ENCODE data around the gene DAB1. TPM values are rescaled to one million over a fixed set of nuclear protein-coding genes. Genes with fewer than 3 reads are reported as not detected.

DAB1 gene
- total and polyA plus RNA-seq, 2 of the 8 experiments (the other 6 are each of a cell fraction or from before 2014, with no cell fraction given): 4.4 to 11.8 TPM

- no peak overlapping the region for H2AK5ac ChIP-seq (ENCODE audit: low read depth, low read length)
- no peak for TF ChIP-seq RNF2 (IDR thresholded peaks at IDR 0.05; ENCODE audit: borderline replicate concordance, low read depth, low read length, missing control alignments, poor library complexity, severe bottlenecking)
- TF ChIP-seq CBX8 (IDR thresholded peaks at IDR 0.05; ENCODE audit: borderline replicate concordance, low read depth, low read length): no peak
- no peak for TF ChIP-seq RFX5 (IDR thresholded peaks at IDR 0.05; ENCODE audit: borderline replicate concordance, low read depth, low read length)
- no peak for TF ChIP-seq SUZ12 (IDR thresholded peaks at IDR 0.05; ENCODE audit: low read length)
- TF ChIP-seq USF2 (IDR thresholded peaks at IDR 0.05; ENCODE audit: low read length): no peak
- TF ChIP-seq SIN3A (conservative IDR thresholded peaks at IDR 0.05 in 1 of 2, IDR thresholded peaks at IDR 0.05 in 1 of 2; ENCODE audit: low read depth in 1 of 2, low read length in 2 of 2): no peak
- no peak for TF ChIP-seq GABPA (IDR thresholded peaks at IDR 0.05; ENCODE audit: borderline replicate concordance, insufficient read depth, low read length)
- no peak for TF ChIP-seq BCL11A (IDR thresholded peaks at IDR 0.05; ENCODE audit: low read depth in 2 of 2, low read length in 2 of 2)
These were observed 104.1 kb downstream of the DAB1 start for GRCh38 chr1:57319791-57320190.

More at GRCh38 chr1:57319791-57320190, 104.1 kb downstream of the DAB1 start:
- Histone ChIP-seq H3K23ac (ENCODE audit: insufficient read length) (no peak overlapping the region), H4K5ac (ENCODE audit: insufficient read length, low read depth, low read length) (no peak overlapping the region), H3K79me2 (ENCODE audit: control insufficient read depth in 1 of 2, insufficient read depth in 2 of 2, low read length in 2 of 2) (no peaks in the 10 kb centered on the region), H2BK5ac (ENCODE audit: low read depth, low read length) (no peak overlapping the region), H3K79me1 (ENCODE audit: low read depth, low read length) (peaks cover 3% of the 10 kb centered on the region; the same call in 1 of the 2 replicates), H3K4ac (replicated peaks; ENCODE audit: insufficient read length, low read depth, low read length) (no peak overlapping the region), H2BK12ac (ENCODE audit: low read depth, low read length) (no peak overlapping the region), H4K20me1 (replicated peaks in 1 of 2; ENCODE audit: control insufficient read depth in 1 of 2, insufficient read depth in 2 of 2, low read length in 2 of 2) (no peaks in the 10 kb centered on the region), H3K9ac (replicated peaks in 1 of 4; ENCODE audit: extremely low read depth in 1 of 4, low read depth in 3 of 4, low read length in 3 of 4) (no peak overlapping the region), H3K18ac (ENCODE audit: extremely low read depth, low read length) (no peak overlapping the region), H4K8ac (ENCODE audit: extremely low read depth, insufficient read depth, low read length) (no peak overlapping the region), H2BK15ac (ENCODE audit: low read length) (no peak overlapping the region), H3K56ac (replicated peaks; ENCODE audit: insufficient read length, low read depth, low read length) (no peak overlapping the region), H3K4me2 (ENCODE audit: insufficient read depth in 1 of 2, low read depth in 2 of 2, low read length in 2 of 2) (no peak overlapping the region), H2BK20ac (ENCODE audit: low read length) (no peak overlapping the region), H2BK120ac (replicated peaks; ENCODE audit: low read depth, low read length) (no peak overlapping the region), H3K36me3 (ENCODE audit: control insufficient read depth in 2 of 4, insufficient read depth in 4 of 4, low read length in 3 of 4) (no peaks in the 10 kb centered on the region), H3K27me3 (replicated peaks in 1 of 4; ENCODE audit: control insufficient read depth in 3 of 4, extremely low read depth in 1 of 4, insufficient read depth in 3 of 4, low read length in 3 of 4) (no peaks in the 10 kb centered on the region), H2AFZ (ENCODE audit: low read length) (no peak overlapping the region), H3K9me3 (ENCODE audit: insufficient read depth in 2 of 2, low read depth in 1 of 2, low read length in 1 of 2) (peaks cover 0 to 2% of the 10 kb centered on the region in 2 experiments; a peak in 1 of 4 replicates), H3K4me3 (ENCODE audit: extremely low read depth in 1 of 4, insufficient read depth in 2 of 4, low read depth in 3 of 4, low read length in 4 of 4) (no peak overlapping the region), H4K91ac (replicated peaks; ENCODE audit: insufficient read length, low read length) (no peak overlapping the region), H3K27ac (ENCODE audit: low read depth, low read length) (no peak overlapping the region), H3K14ac (ENCODE audit: insufficient read length) (no peak overlapping the region), H3K23me2 (ENCODE audit: low read depth, low read length) (no peaks in the 10 kb centered on the region; the same call in 1 of the 2 replicates), H3K4me1 (replicated peaks in 1 of 4; ENCODE audit: control insufficient read depth in 3 of 4, insufficient read depth in 4 of 4, low read length in 3 of 4) (peaks cover 0 to 4% (median 3%) of the 10 kb centered on the region in 4 experiments; a peak in 2 of 7 replicates)
- ChIA-PET POLR2A (ENCODE audit: partially characterized antibody) (no interaction called here), CTCF (ENCODE audit: partially characterized antibody) (interaction anchor here (2.0 kb wide), 1 partner anchor 10 kb away, joined by 5 read pairs; no protein-coding TSS in a partner anchor)
- DNase-seq (ENCODE audit: low read depth in 1 of 2, low spot score in 2 of 2) (no peak), FAIRE-seq (no peak)
- WGBS, 2 experiments (ENCODE audit: extremely low coverage in 1 of 2, insufficient coverage in 1 of 2, insufficient read length in 1 of 2, insufficient replicate concordance in 2 of 2, low coverage in 1 of 2, low lambda C conversion rate in 2 of 2, missing lambda C conversion rate in 1 of 2): 92% methylated on average over 3 of the region's 3 CpGs; no CpG with 5 or more reads in 1 of the 2 experiments

Data from H1 (cell line).